Measurements from ENCODE around the gene SFT2D3.
A peak's percentile ranks its signal among the peaks of the same experiment; 100 is the strongest.

Gene SFT2D3

GRCh38 chr2:127749537-127749936, 48.2 kb downstream of the SFT2D3 start:
- peak; percentile 4 to 43 for DNase-seq

- no peak for DNase-seq
These were observed 52.1 kb downstream of the SFT2D3 start for GRCh38 chr2:127753374-127753773.

DNA sequence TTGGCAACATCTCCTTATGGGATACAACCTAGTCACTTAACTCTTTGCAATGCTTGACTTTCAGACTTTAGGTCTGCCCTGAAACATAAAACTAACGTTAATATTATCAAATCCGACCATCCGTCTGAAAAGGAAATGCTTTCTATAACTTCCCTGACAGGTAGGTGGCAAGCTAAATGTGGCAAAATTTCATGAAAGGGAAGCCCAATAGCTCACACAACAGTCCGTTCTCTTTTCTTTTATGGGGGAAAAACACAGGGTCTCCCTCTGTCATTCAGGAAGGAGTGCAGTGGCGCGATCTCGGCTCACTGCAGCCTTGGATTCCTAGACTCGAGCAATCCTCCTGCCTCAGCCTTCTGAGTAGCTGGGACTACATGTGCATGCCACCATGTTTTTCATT, 52.9 kb downstream of the SFT2D3 start:
- DNase-seq, result no peak

All from inflammatory macrophage (primary cell).